Spleen (tissue), 7 donors: Measurements from ENCODE around the gene DDI2.
"Not testable (repeated sequence)": the region's sequence is repeated elsewhere in the genome, so short reads cannot be mapped to it uniquely, and the experiment has no call there.

ENCODE experiments used
- CTCF ChIP-seq, 11 experiments: fragments of 200-600 bp in 7 of 11; fragments of 450-650 bp in 4 of 11; sonication (generic) in 4 of 11; IDR thresholded peaks in 8 of 11; conservative IDR thresholded peaks in 3 of 11; 1 replicate in 7 of 11; 2 replicates in 4 of 11; pipeline versions ENCODE4 v1.4.0 to v1.8.0; 2016 to 2021; ENCODE audit warnings: antibody characterized with exemption in 11 of 11, inconsistent platforms in 4 of 11, mild to moderate bottlenecking in 1 of 11
- POLR2A ChIP-seq, 3 donors: fragments of 450-650 bp; IDR thresholded peaks; one replicate each; pipeline ENCODE4 v1.5.1; 2017; ENCODE audit warnings: antibody characterized with exemption in 3 of 3, mild to moderate bottlenecking in 1 of 3
- POLR2AphosphoS5 ChIP-seq, 3 donors: sonication (generic); formaldehyde crosslinking; IDR thresholded peaks; one replicate each; pipeline ENCODE4 v1.5.1; 2017; ENCODE audit warnings: antibody characterized with exemption in 3 of 3
- donor health status: DM: no; HTN: no; CAD: no; lungs with moderate emphysema.
- donor health status: DM: no; HTN: no; CAD: no.
- donor health status: DM: no; HTN: no; CAD: no.

GRCh38 chr1:15603966-15604282, 13.3 kb upstream of the DDI2 start:
- not testable (repeated sequence) for TF ChIP-seq POLR2A (IDR thresholded peaks at IDR 0.05); CTCF (IDR thresholded peaks at IDR 0.05 in 8 of 11, conservative IDR thresholded peaks at IDR 0.05 in 3 of 11); POLR2AphosphoS5 (IDR thresholded peaks at IDR 0.05)
